HepG2 (cell line): ENCODE results near the gene NONO. TPM values are rescaled to one million over a fixed set of nuclear protein-coding genes. Genes with fewer than 3 reads are reported as not detected.
A peak's percentile ranks its signal among the peaks of the same experiment; 100 is the strongest.

Experiments
- BRCA1 ChIP-seq: sonication (generic); formaldehyde crosslinking; IDR thresholded peaks from 2 replicates; pipeline ENCODE4 v1.4.0; 2020; ENCODE audit warnings: missing genetic modification reagents
- CHD2 ChIP-seq: IDR thresholded peaks from 2 replicates; pipeline ENCODE4 v1.6.1; 2011; ENCODE audit warnings: low read depth, low read length, improper control_type of control experiment
- FLYWCH1 ChIP-seq: sonication (generic); formaldehyde crosslinking; IDR thresholded peaks from 2 replicates; pipeline ENCODE4 v1.8.1; 2023; ENCODE audit warnings: mild to moderate bottlenecking, missing genetic modification reagents
- GTF3A ChIP-seq: sonication (generic); formaldehyde crosslinking; conservative IDR thresholded peaks from 2 replicates; pipeline ENCODE4 v1.4.0; 2020; ENCODE audit warnings: mild to moderate bottlenecking, missing genetic modification reagents
- HDAC1 ChIP-seq: sonication (generic); formaldehyde crosslinking; IDR thresholded peaks from 2 replicates; pipeline ENCODE4 v1.5.1; 2020; ENCODE audit warnings: mild to moderate bottlenecking, missing genetic modification reagents
- KDM2A ChIP-seq: sonication (generic); formaldehyde crosslinking; IDR thresholded peaks from 2 replicates; pipeline ENCODE4 v1.4.0; 2020; ENCODE audit warnings: low read depth, missing genetic modification reagents, borderline replicate concordance
- KLF13 ChIP-seq: sonication (generic); formaldehyde crosslinking; IDR thresholded peaks from 2 replicates; pipeline ENCODE4 v1.4.0; 2020; ENCODE audit warnings: mild to moderate bottlenecking, missing genetic modification reagents
- NFIC ChIP-seq: IDR thresholded peaks from 2 replicates; pipeline ENCODE4 v1.6.1; 2012; ENCODE audit warnings: mild to moderate bottlenecking, low read length, inconsistent platforms
- YEATS4 ChIP-seq: sonication (generic); formaldehyde crosslinking; IDR thresholded peaks from 2 replicates; pipeline ENCODE4 v1.4.0; 2020; ENCODE audit warnings: missing genetic modification reagents, borderline replicate concordance
- ZNF121 ChIP-seq: sonication (generic); formaldehyde crosslinking; IDR thresholded peaks from 2 replicates; pipeline ENCODE4 v1.5.0; 2020; ENCODE audit warnings: mild to moderate bottlenecking, missing genetic modification reagents
- ZNF292 ChIP-seq: sonication (generic); formaldehyde crosslinking; IDR thresholded peaks from 2 replicates; pipeline ENCODE4 v1.8.1; 2022; ENCODE audit warnings: mild to moderate bottlenecking, low read depth, missing genetic modification reagents, borderline replicate concordance
- ZNF350 ChIP-seq: sonication (generic); formaldehyde crosslinking; IDR thresholded peaks from 2 replicates; pipeline ENCODE4 v1.4.0; 2020; ENCODE audit warnings: mild to moderate bottlenecking, low read depth, missing genetic modification reagents, borderline replicate concordance
- ZNF567 ChIP-seq: sonication (generic); formaldehyde crosslinking; IDR thresholded peaks from 2 replicates; pipeline ENCODE4 v1.8.1; 2023; ENCODE audit warnings: mild to moderate bottlenecking, missing genetic modification reagents, borderline replicate concordance
- ZSCAN9 ChIP-seq: IDR thresholded peaks from 2 replicates; pipeline ENCODE4 v1.6.1; 2016; ENCODE audit warnings: borderline replicate concordance
- polyA plus RNA-seq, 8 experiments: library from polyadenylated mRNA; depleted of rRNA in 3 of 8; stranded (reverse) in 7 of 8; unstranded in 1 of 8; fragments of >200 nt; fragmentation: Illumina TruSeq in 4 of 8; extraction: Trizol in 4 of 8; gene quantifications; 2 replicates each; pipeline versions ENCODE4 v1.2.1 to v1.2.3, GENCODE V29; 2011 to 2016; ENCODE audit warnings: low read depth in 4 of 8, missing spikeins in 1 of 8, mixed read lengths in 1 of 8; ENCODE audit not compliant: insufficient read depth in 1 of 8
- total RNA-seq, 5 experiments: library from RNA; depleted of rRNA; stranded (reverse); fragments of >200 nt; fragmentation: Illumina TruSeq; extraction: Trizol; gene quantifications; 2 replicates each; pipeline ENCODE4 v1.2.3, GENCODE V29; 2016; ENCODE audit warnings: low read depth in 1 of 5
- TF ChIP-seq, protein P1 (sequence below): IDR thresholded peaks from 2 replicates; pipeline ENCODE4 v1.6.1; 2016; ENCODE audit warnings: missing biosample characterization, missing genetic modification reagents, low read depth
- TF ChIP-seq, protein P2 (sequence below): sonication (generic); formaldehyde crosslinking; conservative IDR thresholded peaks from 2 replicates; pipeline ENCODE4 v1.8.0; 2022; ENCODE audit warnings: missing genetic modification reagents
- TF ChIP-seq, protein P3 (sequence below): sonication (generic); formaldehyde crosslinking; IDR thresholded peaks from 2 replicates; pipeline ENCODE4 v1.4.0; 2020; ENCODE audit warnings: missing genetic modification reagents, borderline replicate concordance
- TF ChIP-seq, protein P4 (sequence below): sonication (generic); formaldehyde crosslinking; IDR thresholded peaks from 2 replicates; pipeline ENCODE4 v1.4.0; 2020; ENCODE audit warnings: missing genetic modification reagents, borderline replicate concordance
- TF ChIP-seq, protein P5 (sequence below): sonication (generic); formaldehyde crosslinking; IDR thresholded peaks from 2 replicates; pipeline ENCODE4 v1.9.0; 2022; ENCODE audit warnings: low read depth, missing genetic modification reagents

NONO gene
- total and polyA plus RNA-seq, 2 of the 13 experiments (the other 11 are each of a cell fraction or from before 2014, with no cell fraction given), result 408 to 605 TPM

DNA sequence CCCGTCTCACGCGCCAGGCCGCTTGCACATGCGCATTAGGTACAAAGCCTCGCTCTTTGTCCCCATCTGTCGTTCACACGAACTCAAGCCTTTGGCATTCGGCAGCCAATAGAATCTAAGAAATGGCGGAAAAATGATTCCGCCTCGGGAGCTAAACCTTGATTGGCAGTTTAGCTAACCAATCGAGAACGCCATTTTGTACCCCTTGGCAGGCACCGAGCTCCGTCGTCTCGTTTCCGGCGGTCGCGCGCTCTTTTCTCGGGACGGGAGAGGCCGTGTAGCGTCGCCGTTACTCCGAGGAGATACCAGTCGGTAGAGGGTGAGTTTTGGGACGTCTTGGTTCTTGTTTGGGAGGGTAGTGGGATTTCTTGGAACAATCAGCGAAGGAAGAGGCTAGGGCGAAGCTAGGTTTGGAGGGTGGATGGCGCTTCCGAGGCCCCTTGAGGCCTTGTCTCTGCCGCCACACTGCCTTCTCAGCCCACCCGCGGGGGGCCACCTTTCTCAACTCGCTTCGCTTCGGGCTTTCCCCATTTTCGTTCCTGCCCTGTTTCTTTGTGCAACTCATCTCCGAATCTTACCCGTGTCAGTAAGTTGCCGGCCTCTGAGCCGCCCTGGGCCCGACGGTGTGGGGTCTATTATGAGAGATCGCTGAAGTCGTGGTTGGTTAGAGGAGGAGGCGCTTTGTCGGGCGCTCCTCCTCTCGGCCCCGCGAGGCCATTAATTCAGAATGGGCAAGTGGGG is at the start of gene NONO (continued):
- TF ChIP-seq, protein P1, sequence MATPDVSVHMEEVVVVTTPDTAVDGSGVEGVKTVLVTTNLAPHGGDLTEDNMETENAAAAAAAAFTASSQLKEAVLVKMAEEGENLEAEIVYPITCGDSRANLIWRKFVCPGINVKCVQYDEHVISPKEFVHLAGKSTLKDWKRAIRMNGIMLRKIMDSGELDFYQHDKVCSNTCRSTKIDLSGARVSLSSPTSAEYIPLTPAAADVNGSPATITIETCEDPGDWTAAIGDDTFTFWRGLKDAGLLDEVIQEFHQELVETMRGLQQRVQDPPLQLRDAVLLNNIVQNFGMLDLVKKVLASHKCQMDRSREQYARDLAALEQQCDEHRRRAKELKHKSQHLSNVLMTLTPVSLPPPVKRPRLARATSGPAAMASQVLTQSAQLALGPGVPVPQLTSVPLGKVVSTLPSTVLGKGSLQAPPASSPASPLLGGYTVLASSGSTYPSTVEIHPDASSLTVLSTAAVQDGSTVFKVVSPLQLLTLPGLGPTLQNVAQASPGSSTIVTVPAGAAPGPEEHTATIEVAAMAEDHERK (CRISPR knock-in tag), result no peak
- TF ChIP-seq ZSCAN9 (no peak), ZNF121 (CRISPR knock-in tag) (no peak), BRCA1 (CRISPR knock-in tag) (no peak), NFIC (no peak), ZNF292 (CRISPR knock-in tag) (no peak), HDAC1 (CRISPR knock-in tag) (peak; percentile 57; the same call in 1 of the 2 replicates), ZNF567 (CRISPR knock-in tag) (no peak), GTF3A (CRISPR knock-in tag) (no peak), ZNF350 (CRISPR knock-in tag) (no peak), KLF13 (CRISPR knock-in tag) (no peak), YEATS4 (CRISPR knock-in tag) (0 out of 2 replicates have a peak, but pooled peaks have one; percentile 36), FLYWCH1 (no peak), CHD2 (no peak), KDM2A (CRISPR knock-in tag) (peak; percentile 38; the same call in 1 of the 2 replicates)
- TF ChIP-seq, protein P2, sequence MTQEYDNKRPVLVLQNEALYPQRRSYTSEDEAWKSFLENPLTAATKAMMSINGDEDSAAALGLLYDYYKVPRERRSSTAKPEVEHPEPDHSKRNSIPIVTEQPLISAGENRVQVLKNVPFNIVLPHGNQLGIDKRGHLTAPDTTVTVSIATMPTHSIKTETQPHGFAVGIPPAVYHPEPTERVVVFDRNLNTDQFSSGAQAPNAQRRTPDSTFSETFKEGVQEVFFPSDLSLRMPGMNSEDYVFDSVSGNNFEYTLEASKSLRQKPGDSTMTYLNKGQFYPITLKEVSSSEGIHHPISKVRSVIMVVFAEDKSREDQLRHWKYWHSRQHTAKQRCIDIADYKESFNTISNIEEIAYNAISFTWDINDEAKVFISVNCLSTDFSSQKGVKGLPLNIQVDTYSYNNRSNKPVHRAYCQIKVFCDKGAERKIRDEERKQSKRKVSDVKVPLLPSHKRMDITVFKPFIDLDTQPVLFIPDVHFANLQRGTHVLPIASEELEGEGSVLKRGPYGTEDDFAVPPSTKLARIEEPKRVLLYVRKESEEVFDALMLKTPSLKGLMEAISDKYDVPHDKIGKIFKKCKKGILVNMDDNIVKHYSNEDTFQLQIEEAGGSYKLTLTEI (CRISPR knock-in tag), result no peak
- TF ChIP-seq, protein P3, sequence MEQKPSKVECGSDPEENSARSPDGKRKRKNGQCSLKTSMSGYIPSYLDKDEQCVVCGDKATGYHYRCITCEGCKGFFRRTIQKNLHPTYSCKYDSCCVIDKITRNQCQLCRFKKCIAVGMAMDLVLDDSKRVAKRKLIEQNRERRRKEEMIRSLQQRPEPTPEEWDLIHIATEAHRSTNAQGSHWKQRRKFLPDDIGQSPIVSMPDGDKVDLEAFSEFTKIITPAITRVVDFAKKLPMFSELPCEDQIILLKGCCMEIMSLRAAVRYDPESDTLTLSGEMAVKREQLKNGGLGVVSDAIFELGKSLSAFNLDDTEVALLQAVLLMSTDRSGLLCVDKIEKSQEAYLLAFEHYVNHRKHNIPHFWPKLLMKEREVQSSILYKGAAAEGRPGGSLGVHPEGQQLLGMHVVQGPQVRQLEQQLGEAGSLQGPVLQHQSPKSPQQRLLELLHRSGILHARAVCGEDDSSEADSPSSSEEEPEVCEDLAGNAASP (CRISPR knock-in tag), result no peak
- TF ChIP-seq, protein P4, sequence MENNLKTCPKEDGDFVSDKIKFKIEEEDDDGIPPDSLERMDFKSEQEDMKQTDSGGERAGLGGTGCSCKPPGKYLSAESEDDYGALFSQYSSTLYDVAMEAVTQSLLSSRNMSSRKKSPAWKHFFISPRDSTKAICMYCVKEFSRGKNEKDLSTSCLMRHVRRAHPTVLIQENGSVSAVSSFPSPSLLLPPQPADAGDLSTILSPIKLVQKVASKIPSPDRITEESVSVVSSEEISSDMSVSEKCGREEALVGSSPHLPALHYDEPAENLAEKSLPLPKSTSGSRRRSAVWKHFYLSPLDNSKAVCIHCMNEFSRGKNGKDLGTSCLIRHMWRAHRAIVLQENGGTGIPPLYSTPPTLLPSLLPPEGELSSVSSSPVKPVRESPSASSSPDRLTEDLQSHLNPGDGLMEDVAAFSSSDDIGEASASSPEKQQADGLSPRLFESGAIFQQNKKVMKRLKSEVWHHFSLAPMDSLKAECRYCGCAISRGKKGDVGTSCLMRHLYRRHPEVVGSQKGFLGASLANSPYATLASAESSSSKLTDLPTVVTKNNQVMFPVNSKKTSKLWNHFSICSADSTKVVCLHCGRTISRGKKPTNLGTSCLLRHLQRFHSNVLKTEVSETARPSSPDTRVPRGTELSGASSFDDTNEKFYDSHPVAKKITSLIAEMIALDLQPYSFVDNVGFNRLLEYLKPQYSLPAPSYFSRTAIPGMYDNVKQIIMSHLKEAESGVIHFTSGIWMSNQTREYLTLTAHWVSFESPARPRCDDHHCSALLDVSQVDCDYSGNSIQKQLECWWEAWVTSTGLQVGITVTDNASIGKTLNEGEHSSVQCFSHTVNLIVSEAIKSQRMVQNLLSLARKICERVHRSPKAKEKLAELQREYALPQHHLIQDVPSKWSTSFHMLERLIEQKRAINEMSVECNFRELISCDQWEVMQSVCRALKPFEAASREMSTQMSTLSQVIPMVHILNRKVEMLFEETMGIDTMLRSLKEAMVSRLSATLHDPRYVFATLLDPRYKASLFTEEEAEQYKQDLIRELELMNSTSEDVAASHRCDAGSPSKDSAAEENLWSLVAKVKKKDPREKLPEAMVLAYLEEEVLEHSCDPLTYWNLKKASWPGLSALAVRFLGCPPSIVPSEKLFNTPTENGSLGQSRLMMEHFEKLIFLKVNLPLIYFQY (CRISPR knock-in tag), result no peak
- TF ChIP-seq, protein P5, sequence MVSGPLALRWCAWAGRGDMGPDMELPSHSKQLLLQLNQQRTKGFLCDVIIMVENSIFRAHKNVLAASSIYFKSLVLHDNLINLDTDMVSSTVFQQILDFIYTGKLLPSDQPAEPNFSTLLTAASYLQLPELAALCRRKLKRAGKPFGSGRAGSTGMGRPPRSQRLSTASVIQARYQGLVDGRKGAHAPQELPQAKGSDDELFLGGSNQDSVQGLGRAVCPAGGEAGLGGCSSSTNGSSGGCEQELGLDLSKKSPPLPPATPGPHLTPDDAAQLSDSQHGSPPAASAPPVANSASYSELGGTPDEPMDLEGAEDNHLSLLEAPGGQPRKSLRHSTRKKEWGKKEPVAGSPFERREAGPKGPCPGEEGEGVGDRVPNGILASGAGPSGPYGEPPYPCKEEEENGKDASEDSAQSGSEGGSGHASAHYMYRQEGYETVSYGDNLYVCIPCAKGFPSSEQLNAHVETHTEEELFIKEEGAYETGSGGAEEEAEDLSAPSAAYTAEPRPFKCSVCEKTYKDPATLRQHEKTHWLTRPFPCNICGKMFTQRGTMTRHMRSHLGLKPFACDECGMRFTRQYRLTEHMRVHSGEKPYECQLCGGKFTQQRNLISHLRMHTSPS, result no peak
